ENCODE results near the gene GNAL. TPM values are rescaled to one million over a fixed set of nuclear protein-coding genes. Genes with fewer than 3 reads are reported as not detected.

GNAL gene
- total and polyA plus RNA-seq, 4 donors = 0.15 to 0.92 (median 0.72) TPM

- H3K9ac ChIP-seq (ENCODE audit: low read depth in 1 of 2, low read length in 2 of 2) = no peak overlapping the region
- no peak for DNase-seq (ENCODE audit: low spot score)
- peaks cover 0 to 2% (median 0%) of the 10 kb centered on the region in 4 donors for H3K27me3 ChIP-seq (ENCODE audit: control insufficient read depth in 4 of 4, insufficient read depth in 4 of 4, low read length in 3 of 4)
- H3K27ac ChIP-seq (ENCODE audit: low read depth in 1 of 2, low read length in 2 of 2) = no peak overlapping the region
- peaks cover 0 to 3% (median 0%) of the 10 kb centered on the region in 4 donors for H3K9me3 ChIP-seq (ENCODE audit: control insufficient read depth in 4 of 4, low read length in 3 of 4)
- no peaks in the 10 kb centered on the region for H3K36me3 ChIP-seq (ENCODE audit: control insufficient read depth in 4 of 4, insufficient read depth in 3 of 4, low read depth in 1 of 4, low read length in 3 of 4)
- WGBS = 75% methylated on average over 5 of the region's 5 CpGs
- H3K4me1 ChIP-seq (ENCODE audit: control insufficient read depth in 4 of 4, insufficient read depth in 4 of 4, low read length in 3 of 4) = no peaks in the 10 kb centered on the region
- no peak overlapping the region for H3K4me3 ChIP-seq (ENCODE audit: low read depth in 1 of 3, low read length in 3 of 3)
- TF ChIP-seq FOXA1 (IDR thresholded peaks at IDR 0.05) (no peak), ZBTB33 (IDR thresholded peaks at IDR 0.05) (no peak), HNF4A (conservative IDR thresholded peaks at IDR 0.05) (no peak), RXRA (IDR thresholded peaks at IDR 0.05) (no peak), EGR1 (IDR thresholded peaks at IDR 0.05; ENCODE audit: low read depth in 2 of 2) (no peak), HNF4G (IDR thresholded peaks at IDR 0.05) (no peak), TAF1 (conservative IDR thresholded peaks at IDR 0.05) (no peak), ATF3 (IDR thresholded peaks at IDR 0.05) (no peak), MAX (IDR thresholded peaks at IDR 0.05) (no peak), GABPA (IDR thresholded peaks at IDR 0.05 in 1 of 2, conservative IDR thresholded peaks at IDR 0.05 in 1 of 2) (no peak), RAD21 (IDR thresholded peaks at IDR 0.05) (no peak)
Measured at GRCh38 chr18:11661430-11661829, 27.6 kb upstream of the GNAL start.

GRCh38 chr18:11663439-11664029 is 25.5 kb upstream of the GNAL start:
- H3K9ac ChIP-seq (ENCODE audit: low read depth in 1 of 2, low read length in 2 of 2) = no peak overlapping the region
- no peak overlapping the region for H3K4me3 ChIP-seq (ENCODE audit: low read depth in 1 of 3, low read length in 3 of 3)
- no peak for DNase-seq (ENCODE audit: low spot score)
- no peaks in the 10 kb centered on the region for H3K4me1 ChIP-seq (ENCODE audit: control insufficient read depth in 4 of 4, insufficient read depth in 4 of 4, low read length in 3 of 4)
- TF ChIP-seq NR2F2 (IDR thresholded peaks at IDR 0.05) (no peak), REST (IDR thresholded peaks at IDR 0.05) (no peak), RXRA (IDR thresholded peaks at IDR 0.05) (no peak), HNF4G (IDR thresholded peaks at IDR 0.05) (no peak), JUND (IDR thresholded peaks at IDR 0.05) (no peak), SP1 (IDR thresholded peaks at IDR 0.05) (no peak), HNF4A (conservative IDR thresholded peaks at IDR 0.05) (no peak), MAX (IDR thresholded peaks at IDR 0.05) (no peak), YY1 (IDR thresholded peaks at IDR 0.05) (no peak), CTCF (IDR thresholded peaks at IDR 0.05; ENCODE audit: low read depth, low read length, missing input control) (no peak), ATF3 (IDR thresholded peaks at IDR 0.05) (no peak), FOXA2 (IDR thresholded peaks at IDR 0.05) (no peak), FOXA1 (IDR thresholded peaks at IDR 0.05) (no peak), GABPA (IDR thresholded peaks at IDR 0.05 in 1 of 2, conservative IDR thresholded peaks at IDR 0.05 in 1 of 2) (no peak), EGR1 (IDR thresholded peaks at IDR 0.05; ENCODE audit: low read depth in 2 of 2) (no peak), ZBTB33 (IDR thresholded peaks at IDR 0.05) (no peak), RAD21 (IDR thresholded peaks at IDR 0.05) (no peak), TAF1 (conservative IDR thresholded peaks at IDR 0.05) (no peak)
- H3K36me3 ChIP-seq (ENCODE audit: control insufficient read depth in 4 of 4, insufficient read depth in 3 of 4, low read depth in 1 of 4, low read length in 3 of 4) = no peaks in the 10 kb centered on the region
- no peak overlapping the region for H3K27ac ChIP-seq (ENCODE audit: low read depth in 1 of 2, low read length in 2 of 2)
- peaks cover 0 to 3% (median 0%) of the 10 kb centered on the region in 4 donors for H3K9me3 ChIP-seq (ENCODE audit: control insufficient read depth in 4 of 4, low read length in 3 of 4)
- WGBS = 75% methylated on average over 6 of the region's 6 CpGs
- H3K27me3 ChIP-seq (ENCODE audit: control insufficient read depth in 4 of 4, insufficient read depth in 4 of 4, low read length in 3 of 4) = no peaks in the 10 kb centered on the region

All from liver (tissue), 9 donors.